KMS-11 (cell line): Measurements from ENCODE around the gene TMEM184C.

Experiments used
- H2AFZ ChIP-seq: fragments of 200-600 bp; sonication (generic); 2 replicates; pipeline ENCODE4 v1.6.1; 2016; ENCODE audit warnings: antibody characterized with exemption, mixed run types, low read depth
- H3K27ac ChIP-seq: fragments of 200-600 bp; sonication (generic); 2 replicates; pipeline ENCODE4 v1.6.1; 2016; ENCODE audit warnings: mild to moderate bottlenecking, mixed run types
- H3K27me3 ChIP-seq: fragments of 200-600 bp; sonication (generic); 2 replicates; pipeline ENCODE4 v1.6.1; 2017; ENCODE audit warnings: mild to moderate bottlenecking, low read depth, mixed run types, moderate library complexity; ENCODE audit not compliant: insufficient read depth
- H3K36me3 ChIP-seq: fragments of 200-600 bp; sonication (generic); 2 replicates; pipeline ENCODE4 v1.6.1; 2017; ENCODE audit warnings: mild to moderate bottlenecking, mixed run types; ENCODE audit not compliant: insufficient read depth
- H3K4me1 ChIP-seq: fragments of 200-600 bp; sonication (generic); 2 replicates; pipeline ENCODE4 v1.6.1; 2016; ENCODE audit warnings: mild to moderate bottlenecking, low read depth, mixed run types; ENCODE audit not compliant: poor library complexity, severe bottlenecking
- H3K4me2 ChIP-seq: fragments of 200-600 bp; sonication (generic); 2 replicates; pipeline ENCODE4 v1.7.0; 2016; ENCODE audit warnings: mild to moderate bottlenecking, mixed run types
- H3K4me3 ChIP-seq: fragments of 200-600 bp; sonication (generic); IDR thresholded peaks from 2 replicates; pipeline ENCODE4 v1.6.1; 2017; ENCODE audit warnings: low read depth, low read length, mixed read lengths; ENCODE audit not compliant: insufficient read depth
- H3K79me2 ChIP-seq: fragments of 200-600 bp; sonication (generic); 2 replicates; pipeline ENCODE4 v1.6.1; 2016; ENCODE audit warnings: low read depth, mixed run types; ENCODE audit not compliant: insufficient read depth
- H3K9ac ChIP-seq: fragments of 200-600 bp; sonication (generic); 2 replicates; pipeline ENCODE4 v1.6.1; 2016; ENCODE audit warnings: mild to moderate bottlenecking, mixed run types
- H4K20me1 ChIP-seq: fragments of 200-600 bp; sonication (generic); 2 replicates; pipeline ENCODE4 v1.6.1; 2016; ENCODE audit warnings: mild to moderate bottlenecking, mixed run types; ENCODE audit not compliant: insufficient read depth
- CTCF ChIP-seq: fragments of 200-600 bp; sonication (generic); conservative IDR thresholded peaks from 2 replicates; pipeline ENCODE4 v1.6.1; 2017; ENCODE audit warnings: low read depth, mild to moderate bottlenecking, antibody characterized with exemption, low read length, moderate library complexity, mixed read lengths

TMEM184C gene

GRCh38 chr4:147578051-147578476 lies 39.1 kb upstream of the TMEM184C start:
- Histone ChIP-seq H3K27ac (no peak overlapping the region), H2AFZ (no peak overlapping the region), H3K4me1 (no peaks in the 10 kb centered on the region), H3K4me3 (no peak overlapping the region), H3K36me3 (no peaks in the 10 kb centered on the region), H3K27me3 (no peaks in the 10 kb centered on the region), H4K20me1 (no peaks in the 10 kb centered on the region), H3K4me2 (no peak overlapping the region), H3K79me2 (no peaks in the 10 kb centered on the region), H3K9ac (no peak overlapping the region)
- no peak for TF ChIP-seq CTCF

DNA sequence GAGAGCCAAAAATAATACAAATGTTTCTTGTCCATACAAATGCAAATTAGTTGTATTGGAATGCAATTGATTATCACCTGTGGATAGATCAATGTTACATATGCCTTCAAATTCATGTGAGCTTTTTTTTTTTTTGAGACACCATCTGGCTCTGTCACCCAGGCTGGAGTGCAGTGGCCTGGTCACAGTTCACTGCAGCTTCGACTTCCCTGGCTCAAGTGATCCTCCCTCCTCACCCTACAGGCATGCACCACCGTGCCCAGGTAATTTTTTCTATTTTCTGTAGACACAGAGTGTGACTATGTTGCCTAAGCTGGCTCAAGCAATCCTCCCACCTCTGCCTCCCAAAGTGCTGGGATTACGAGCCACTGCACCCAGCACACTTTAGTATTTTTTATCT lies 38.6 kb upstream of the TMEM184C start:
- Histone ChIP-seq H3K27me3 (no peaks in the 10 kb centered on the region), H3K79me2 (no peaks in the 10 kb centered on the region), H4K20me1 (no peaks in the 10 kb centered on the region), H3K4me3 (no peak overlapping the region), H3K27ac (no peak overlapping the region), H3K4me2 (no peak overlapping the region), H3K36me3 (no peaks in the 10 kb centered on the region), H3K9ac (no peak overlapping the region), H2AFZ (no peak overlapping the region), H3K4me1 (no peaks in the 10 kb centered on the region)
- TF ChIP-seq CTCF, result no peak

DNA sequence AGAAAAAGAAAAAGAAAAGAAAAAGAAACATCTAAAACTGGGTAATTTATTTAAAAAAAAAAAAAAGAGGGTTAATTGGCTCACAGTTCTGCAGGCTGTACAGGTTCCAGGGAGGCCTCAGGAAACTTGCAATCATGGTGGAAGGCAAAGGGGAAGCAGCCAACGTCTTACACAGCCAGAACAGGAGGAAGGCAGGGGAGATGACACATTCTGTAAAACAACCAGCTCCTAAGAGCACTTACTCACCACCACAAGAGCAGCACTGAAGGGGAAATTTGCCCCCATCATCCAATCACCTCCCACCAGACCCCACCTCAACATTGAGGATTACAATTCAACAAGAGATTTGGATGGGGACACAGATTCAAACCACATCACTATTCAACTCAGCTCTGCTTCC lies 36.8 kb upstream of the TMEM184C start:
- Histone ChIP-seq H3K36me3 (no peaks in the 10 kb centered on the region), H3K9ac (no peak overlapping the region), H4K20me1 (no peaks in the 10 kb centered on the region), H3K79me2 (no peaks in the 10 kb centered on the region), H3K4me2 (no peak overlapping the region), H3K4me1 (no peaks in the 10 kb centered on the region), H3K4me3 (no peak overlapping the region), H2AFZ (no peak overlapping the region), H3K27me3 (no peaks in the 10 kb centered on the region), H3K27ac (no peak overlapping the region)
- TF ChIP-seq CTCF, result no peak

- TF ChIP-seq CTCF, result no peak
- peaks cover 10% of the 10 kb centered on the region for H3K4me1 ChIP-seq
- H4K20me1 ChIP-seq, result no peaks in the 10 kb centered on the region
- no peak overlapping the region for H3K4me3 ChIP-seq
- H3K27ac ChIP-seq, result no peak overlapping the region
- H3K4me2 ChIP-seq, result no peak overlapping the region
- no peak overlapping the region for H2AFZ ChIP-seq
- H3K27me3 ChIP-seq, result no peaks in the 10 kb centered on the region
- H3K36me3 ChIP-seq, result no peaks in the 10 kb centered on the region
- H3K79me2 ChIP-seq, result no peaks in the 10 kb centered on the region
- no peak overlapping the region for H3K9ac ChIP-seq
Observed at GRCh38 chr4:147581606-147582350, 35.4 kb upstream of the TMEM184C start.
